HG03280 (cell line): ENCODE data around the gene HYI.

Experiments used
- ATAC-seq: cut with Tn5 transposase; IDR thresholded peaks from one replicate; pipeline ENCODE4 v1.9.1; 2021; ENCODE audit warnings: mild to moderate bottlenecking, moderate library complexity; ENCODE audit not compliant: unreplicated experiment

HYI gene

GRCh38 chr1:43445606-43446387 lies 7.9 kb downstream of the HYI start:
- no peak for ATAC-seq

- ATAC-seq = no peak
Observed at GRCh38 chr1:43444836-43445235, 8.9 kb downstream of the HYI start.

GRCh38 chr1:43444151-43444828 lies 9.4 kb downstream of the HYI start:
- ATAC-seq = no peak

- no peak for ATAC-seq
Observed at GRCh38 chr1:43443197-43443946, 10.4 kb downstream of the HYI start.

- no peak for ATAC-seq
Observed at GRCh38 chr1:43442756-43443155, 11.0 kb downstream of the HYI start.

GRCh38 chr1:43441894-43442637 lies 11.7 kb downstream of the HYI start:
- ATAC-seq = no peak

- ATAC-seq = no peak
Observed at GRCh38 chr1:43441166-43441893, 12.4 kb downstream of the HYI start.

- no peak for ATAC-seq
Observed at GRCh38 chr1:43440358-43440757, 13.4 kb downstream of the HYI start.

- no peak for ATAC-seq
Observed at GRCh38 chr1:43439781-43440180, 13.9 kb downstream of the HYI start.

- ATAC-seq = no peak
Observed at GRCh38 chr1:43438953-43439581, 14.7 kb downstream of the HYI start.

- no peak for ATAC-seq
Observed at GRCh38 chr1:43438576-43438952, 15.2 kb downstream of the HYI start.

GRCh38 chr1:43438006-43438405 lies 15.7 kb downstream of the HYI start:
- ATAC-seq = no peak

GRCh38 chr1:43437031-43437973 lies 16.4 kb downstream of the HYI start:
- no peak for ATAC-seq

- no peak for ATAC-seq
Observed at GRCh38 chr1:43436371-43436770, 17.4 kb downstream of the HYI start.

GRCh38 chr1:43435146-43436145 lies 18.3 kb downstream of the HYI start:
- ATAC-seq = no peak

GRCh38 chr1:43434256-43434655 lies 19.5 kb downstream of the HYI start:
- no peak for ATAC-seq

- no peak for ATAC-seq
Observed at GRCh38 chr1:43432907-43433306, 20.8 kb downstream of the HYI start.
